Measurements from ENCODE around the gene APOA5. TPM values are rescaled to one million over a fixed set of nuclear protein-coding genes. Genes with fewer than 3 reads are reported as not detected.

The APOA5 gene
- total and polyA plus RNA-seq, 2 of the 13 experiments (the other 11 are each of a cell fraction or from before 2014, with no cell fraction given) = 44.0 to 49.1 TPM

DNA sequence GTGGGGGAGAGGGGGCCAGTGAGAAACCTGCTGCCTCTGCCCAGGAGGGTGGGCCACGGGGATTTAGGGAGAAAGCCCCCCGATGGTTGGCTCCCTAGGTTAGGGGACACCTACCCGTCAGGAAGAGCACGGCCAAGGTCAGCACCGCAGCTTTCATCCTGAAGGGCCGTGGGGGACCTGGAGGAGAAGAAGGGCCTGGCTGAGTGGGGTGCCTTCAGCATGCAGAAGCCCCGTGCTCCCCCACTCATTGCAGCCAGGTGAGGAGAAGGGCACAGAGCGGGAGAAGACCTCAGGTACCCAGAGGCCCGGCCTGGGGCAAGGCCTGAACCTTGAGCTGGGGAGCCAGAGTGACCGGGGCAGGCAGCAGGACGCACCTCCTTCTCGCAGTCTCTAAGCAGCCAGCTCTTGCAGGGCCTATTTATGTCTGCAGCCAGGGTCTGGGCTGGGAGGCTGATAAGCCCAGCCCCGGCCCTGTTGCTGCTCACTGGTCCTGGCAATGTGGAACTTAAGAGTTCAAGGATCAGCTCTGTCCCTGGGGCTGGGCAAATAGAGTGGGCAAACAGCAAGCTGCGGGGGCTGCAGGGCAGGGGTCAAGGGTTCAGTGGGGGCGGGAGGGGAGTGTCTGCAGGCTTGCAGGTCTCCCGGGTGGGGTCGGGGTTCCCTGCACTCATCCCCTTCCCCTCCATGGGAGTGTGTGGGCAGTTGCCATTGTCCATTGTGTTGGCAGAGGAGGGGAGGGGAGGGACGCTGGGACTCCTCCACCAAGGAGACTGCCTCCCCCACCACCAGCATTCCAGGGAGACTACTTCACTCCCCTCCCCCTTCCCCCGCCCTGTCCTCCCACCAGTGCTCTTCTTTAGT, 45.8 kb upstream of the APOA5 start, which contains the start of gene APOA1 (continued):
- TF ChIP-seq ZBTB34 (CRISPR knock-in tag; IDR thresholded peaks at IDR 0.05) (peak; percentile 71; the same call in 1 of the 2 replicates), ZNF235 (CRISPR knock-in tag; IDR thresholded peaks at IDR 0.05; ENCODE audit: borderline replicate concordance) (peak; percentile 94), MED1 (CRISPR knock-in tag; IDR thresholded peaks at IDR 0.05) (peak; percentile 96), JUN (CRISPR knock-in tag; IDR thresholded peaks at IDR 0.05) (no peak; the same call in 1 of the 2 replicates), ZNF562 (CRISPR knock-in tag; IDR thresholded peaks at IDR 0.05; ENCODE audit: borderline replicate concordance) (no peak), LRRFIP1 (CRISPR knock-in tag; conservative IDR thresholded peaks at IDR 0.05) (no peak), XBP1 (CRISPR knock-in tag; IDR thresholded peaks at IDR 0.05) (peak; percentile 55; the same call in 1 of the 2 replicates), TBP (CRISPR knock-in tag; IDR thresholded peaks at IDR 0.05) (no peak)
- TF ChIP-seq, protein P1, sequence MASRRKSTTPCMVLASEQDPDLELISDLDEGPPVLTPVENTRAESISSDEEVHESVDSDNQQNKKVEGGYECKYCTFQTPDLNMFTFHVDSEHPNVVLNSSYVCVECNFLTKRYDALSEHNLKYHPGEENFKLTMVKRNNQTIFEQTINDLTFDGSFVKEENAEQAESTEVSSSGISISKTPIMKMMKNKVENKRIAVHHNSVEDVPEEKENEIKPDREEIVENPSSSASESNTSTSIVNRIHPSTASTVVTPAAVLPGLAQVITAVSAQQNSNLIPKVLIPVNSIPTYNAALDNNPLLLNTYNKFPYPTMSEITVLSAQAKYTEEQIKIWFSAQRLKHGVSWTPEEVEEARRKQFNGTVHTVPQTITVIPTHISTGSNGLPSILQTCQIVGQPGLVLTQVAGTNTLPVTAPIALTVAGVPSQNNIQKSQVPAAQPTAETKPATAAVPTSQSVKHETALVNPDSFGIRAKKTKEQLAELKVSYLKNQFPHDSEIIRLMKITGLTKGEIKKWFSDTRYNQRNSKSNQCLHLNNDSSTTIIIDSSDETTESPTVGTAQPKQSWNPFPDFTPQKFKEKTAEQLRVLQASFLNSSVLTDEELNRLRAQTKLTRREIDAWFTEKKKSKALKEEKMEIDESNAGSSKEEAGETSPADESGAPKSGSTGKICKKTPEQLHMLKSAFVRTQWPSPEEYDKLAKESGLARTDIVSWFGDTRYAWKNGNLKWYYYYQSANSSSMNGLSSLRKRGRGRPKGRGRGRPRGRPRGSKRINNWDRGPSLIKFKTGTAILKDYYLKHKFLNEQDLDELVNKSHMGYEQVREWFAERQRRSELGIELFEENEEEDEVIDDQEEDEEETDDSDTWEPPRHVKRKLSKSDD (CRISPR knock-in tag; IDR thresholded peaks at IDR 0.05; ENCODE audit: low read depth) = peak; percentile 58; the same call in 1 of the 2 replicates
- TF ChIP-seq, protein P2, sequence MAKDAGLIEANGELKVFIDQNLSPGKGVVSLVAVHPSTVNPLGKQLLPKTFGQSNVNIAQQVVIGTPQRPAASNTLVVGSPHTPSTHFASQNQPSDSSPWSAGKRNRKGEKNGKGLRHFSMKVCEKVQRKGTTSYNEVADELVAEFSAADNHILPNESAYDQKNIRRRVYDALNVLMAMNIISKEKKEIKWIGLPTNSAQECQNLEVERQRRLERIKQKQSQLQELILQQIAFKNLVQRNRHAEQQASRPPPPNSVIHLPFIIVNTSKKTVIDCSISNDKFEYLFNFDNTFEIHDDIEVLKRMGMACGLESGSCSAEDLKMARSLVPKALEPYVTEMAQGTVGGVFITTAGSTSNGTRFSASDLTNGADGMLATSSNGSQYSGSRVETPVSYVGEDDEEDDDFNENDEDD (CRISPR knock-in tag; IDR thresholded peaks at IDR 0.05; ENCODE audit: borderline replicate concordance) = no peak
- TF ChIP-seq, protein P3, sequence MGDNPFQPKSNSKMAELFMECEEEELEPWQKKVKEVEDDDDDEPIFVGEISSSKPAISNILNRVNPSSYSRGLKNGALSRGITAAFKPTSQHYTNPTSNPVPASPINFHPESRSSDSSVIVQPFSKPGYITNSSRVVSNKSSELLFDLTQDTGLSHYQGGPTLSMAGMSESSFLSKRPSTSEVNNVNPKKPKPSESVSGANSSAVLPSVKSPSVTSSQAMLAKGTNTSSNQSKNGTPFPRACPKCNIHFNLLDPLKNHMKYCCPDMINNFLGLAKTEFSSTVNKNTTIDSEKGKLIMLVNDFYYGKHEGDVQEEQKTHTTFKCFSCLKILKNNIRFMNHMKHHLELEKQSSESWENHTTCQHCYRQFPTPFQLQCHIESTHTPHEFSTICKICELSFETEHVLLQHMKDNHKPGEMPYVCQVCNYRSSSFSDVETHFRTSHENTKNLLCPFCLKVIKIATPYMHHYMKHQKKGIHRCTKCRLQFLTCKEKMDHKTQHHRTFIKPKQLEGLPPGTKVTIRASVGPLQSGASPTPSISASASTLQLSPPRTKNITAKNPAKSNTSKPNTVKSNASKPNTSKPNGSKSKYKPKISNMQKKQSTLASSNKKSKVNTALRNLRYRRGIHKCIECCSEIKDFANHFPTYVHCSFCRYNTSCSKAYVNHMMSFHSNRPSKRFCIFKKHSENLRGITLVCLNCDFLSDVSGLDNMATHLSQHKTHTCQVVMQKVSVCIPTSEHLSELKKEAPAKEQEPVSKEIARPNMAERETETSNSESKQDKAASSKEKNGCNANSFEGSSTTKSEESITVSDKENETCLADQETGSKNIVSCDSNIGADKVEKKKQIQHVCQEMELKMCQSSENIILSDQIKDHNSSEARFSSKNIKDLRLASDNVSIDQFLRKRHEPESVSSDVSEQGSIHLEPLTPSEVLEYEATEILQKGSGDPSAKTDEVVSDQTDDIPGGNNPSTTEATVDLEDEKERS (CRISPR knock-in tag; IDR thresholded peaks at IDR 0.05) = peak; percentile 46; the same call in 1 of the 2 replicates

Data from HepG2 (cell line).